Measurements from ENCODE around the gene PORCN.
"Not testable (repeated sequence)": the region's sequence is repeated elsewhere in the genome, so short reads cannot be mapped to it uniquely, and the experiment has no call there.

The PORCN gene

GRCh38 chrX:48540480-48540879 is 31.7 kb downstream of the PORCN start:
- ATAC-seq (no peak), DNase-seq (no peak)

GRCh38 chrX:48541140-48541814 is 32.5 kb downstream of the PORCN start:
- ATAC-seq (no peak), DNase-seq (no peak)

DNA sequence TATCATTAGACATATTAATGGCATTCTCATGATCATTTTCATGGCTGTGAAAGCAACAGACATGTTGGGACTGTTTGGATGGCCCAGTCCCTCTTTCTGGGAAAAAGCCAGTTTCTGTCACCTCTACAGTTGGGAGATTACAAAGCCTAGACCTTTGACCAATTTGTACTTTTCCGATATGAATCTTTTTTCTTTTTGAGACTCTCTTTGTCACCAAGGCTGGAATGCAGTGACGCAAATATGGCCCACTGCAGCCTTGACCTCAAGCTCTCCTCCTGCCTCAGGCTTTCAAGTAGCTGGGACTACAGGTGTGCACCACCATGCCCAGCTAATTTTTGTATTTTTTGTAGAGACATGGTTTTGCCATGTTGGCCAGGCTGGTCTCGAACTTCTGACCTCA is 40.1 kb downstream of the PORCN start:
- no peak for ATAC-seq
- DNase-seq = no peak

- ATAC-seq, DNase-seq: not testable (repeated sequence)
These were observed 47.0 kb downstream of the PORCN start for GRCh38 chrX:48555731-48556325.

DNA sequence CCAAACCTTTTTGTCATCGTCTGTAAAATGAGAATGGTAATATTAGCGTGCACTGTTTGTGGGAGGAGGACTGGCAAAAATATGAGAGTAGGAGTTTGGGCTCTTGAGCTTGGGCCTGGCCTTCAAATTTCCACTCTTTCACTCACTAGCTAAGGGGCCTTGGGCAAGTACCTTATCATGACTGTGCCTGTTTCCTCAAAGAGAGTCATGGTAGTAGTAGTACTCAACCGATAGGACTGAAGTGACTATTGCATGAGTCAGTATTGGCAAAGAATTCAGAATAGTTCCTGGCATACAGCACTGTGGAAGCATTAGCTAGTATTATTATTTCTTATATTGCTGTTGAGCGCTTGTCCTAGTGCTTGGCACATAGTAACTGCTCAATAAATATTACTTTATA is 49.5 kb downstream of the PORCN start:
- no peak for DNase-seq
- ATAC-seq = peak; percentile 84

- ATAC-seq (no peak), DNase-seq (no peak)
These were observed 50.8 kb downstream of the PORCN start for GRCh38 chrX:48559636-48560035.

GRCh38 chrX:48560056-48560455 is 51.3 kb downstream of the PORCN start:
- ATAC-seq (no peak), DNase-seq (no peak)

DNA sequence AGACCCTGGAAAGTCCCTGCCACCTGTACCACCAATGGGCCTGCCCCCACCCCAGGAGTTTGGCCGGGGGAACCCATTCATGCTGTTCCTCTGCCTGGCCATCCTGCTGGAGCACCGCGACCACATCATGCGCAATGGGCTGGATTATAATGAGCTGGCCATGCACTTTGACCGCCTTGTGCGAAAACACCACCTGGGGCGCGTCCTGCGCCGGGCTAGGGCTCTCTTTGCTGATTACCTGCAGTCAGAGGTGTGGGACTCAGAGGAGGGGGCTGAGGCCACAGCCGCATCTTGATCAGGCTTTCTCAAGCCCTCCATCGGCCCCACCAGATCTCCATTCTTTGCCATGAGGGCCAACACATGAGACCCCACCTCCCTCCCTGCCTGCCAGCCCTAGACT is 51.9 kb downstream of the PORCN start:
- ATAC-seq = no peak
- no peak for DNase-seq

GRCh38 chrX:48569958-48570357 is 61.2 kb downstream of the PORCN start:
- no peak for DNase-seq
- ATAC-seq = peak; percentile 58

Measured in stimulated activated naive CD8-positive, alpha-beta T cell treated with anti-CD3 and anti-CD28 coated beads, Interleukin-15, Interleukin-2, amounts not matched to agents 100 U/mL and 50 U/mL, for 24 hours (primary cell).